Fibroblast of skin of left biceps (primary cell): Measurements from ENCODE around the gene SPSB1.

Experiments used
- DNase-seq, 2 experiments: peaks; one replicate each; pipeline ENCODE4 v3.0.0-alpha.2; 2013; ENCODE audit warnings: low read depth in 2 of 2

SPSB1 gene

GRCh38 chr1:9279172-9279840 lies 13.4 kb upstream of the SPSB1 start:
- no peak for DNase-seq

- DNase-seq: peak; percentile 79 to 80
Observed at GRCh38 chr1:9280015-9280860, 12.5 kb upstream of the SPSB1 start.

- DNase-seq: no peak
Observed at GRCh38 chr1:9281071-9281827, 11.4 kb upstream of the SPSB1 start.

- no peak for DNase-seq
Observed at GRCh38 chr1:9281908-9282695, 10.6 kb upstream of the SPSB1 start.

- DNase-seq: no peak
Observed at GRCh38 chr1:9282696-9282955, 10.1 kb upstream of the SPSB1 start.

- DNase-seq: no peak
Observed at GRCh38 chr1:9284061-9284460, 8.6 kb upstream of the SPSB1 start.

- DNase-seq: no peak
Observed at GRCh38 chr1:9286556-9286955, 6.1 kb upstream of the SPSB1 start.

- no peak for DNase-seq
Observed at GRCh38 chr1:9289090-9289534, 3.6 kb upstream of the SPSB1 start.

- DNase-seq: peak; percentile 85 to 86
Observed at GRCh38 chr1:9289711-9290485, 2.8 kb upstream of the SPSB1 start.

- no peak for DNase-seq
Observed at GRCh38 chr1:9291914-9292360, 757 bp upstream of the SPSB1 start.

- DNase-seq: no peak
Observed at GRCh38 chr1:9293241-9293532, 493 bp downstream of the SPSB1 start.

- DNase-seq: no peak
Observed at GRCh38 chr1:9293533-9294404, 1.1 kb downstream of the SPSB1 start.

GRCh38 chr1:9294405-9294773 lies 1.7 kb downstream of the SPSB1 start:
- DNase-seq: no peak

GRCh38 chr1:9294910-9295636 lies 2.4 kb downstream of the SPSB1 start:
- DNase-seq: no peak

- no peak for DNase-seq
Observed at GRCh38 chr1:9295884-9296283, 3.2 kb downstream of the SPSB1 start.

- DNase-seq: no peak
Observed at GRCh38 chr1:9296850-9297249, 4.2 kb downstream of the SPSB1 start.

- no peak for DNase-seq
Observed at GRCh38 chr1:9297831-9298230, 5.1 kb downstream of the SPSB1 start.

- DNase-seq: no peak
Observed at GRCh38 chr1:9298282-9298681, 5.6 kb downstream of the SPSB1 start.
